Activated T-cell treated with anti-CD3 and anti-CD28 coated beads for 24 hours (primary cell): ENCODE measurements around the gene LMX1A.
A peak's percentile ranks its signal among the peaks of the same experiment; 100 is the strongest.

Experiments used
- DNase-seq: peaks from one replicate; pipeline ENCODE4 v3.0.0-alpha.2; 2020; ENCODE audit warnings: low read depth

LMX1A gene

GRCh38 chr1:165355977-165356811 lies at the start of gene LMX1A:
Gene LMX1A, minus strand, starts transcription at chr1:165356715. Its CDS starts 1,156 bp downstream, at chr1:165355559.
- no peak for DNase-seq

- no peak for DNase-seq
These were observed 47.4 kb upstream of the LMX1A start for GRCh38 chr1:165403835-165404482.

GRCh38 chr1:165402517-165403111 lies 46.1 kb upstream of the LMX1A start:
- no peak for DNase-seq

- DNase-seq: no peak
These were observed 41.4 kb upstream of the LMX1A start for GRCh38 chr1:165397944-165398343.

- DNase-seq: no peak
These were observed 39.4 kb upstream of the LMX1A start for GRCh38 chr1:165395901-165396300.

- DNase-seq: no peak
These were observed 39.0 kb upstream of the LMX1A start for GRCh38 chr1:165395478-165395877.

- peak; percentile 85 for DNase-seq
These were observed 36.4 kb upstream of the LMX1A start for GRCh38 chr1:165392634-165393571.

- DNase-seq: no peak
These were observed 33.1 kb upstream of the LMX1A start for GRCh38 chr1:165389609-165390008.

- DNase-seq: no peak
These were observed 31.4 kb upstream of the LMX1A start for GRCh38 chr1:165387961-165388360.

- DNase-seq: no peak
These were observed 31.0 kb upstream of the LMX1A start for GRCh38 chr1:165387505-165387904.

GRCh38 chr1:165383599-165384405 lies 27.3 kb upstream of the LMX1A start:
- DNase-seq: no peak

- DNase-seq: no peak
These were observed 26.6 kb upstream of the LMX1A start for GRCh38 chr1:165383067-165383466.

GRCh38 chr1:165381745-165382505 lies 25.4 kb upstream of the LMX1A start:
- DNase-seq: no peak

GRCh38 chr1:165376811-165377311 lies 20.3 kb upstream of the LMX1A start:
- DNase-seq: no peak

- DNase-seq: no peak
These were observed 19.7 kb upstream of the LMX1A start for GRCh38 chr1:165376041-165376810.

GRCh38 chr1:165375623-165376022 lies 19.1 kb upstream of the LMX1A start:
- no peak for DNase-seq

- DNase-seq: no peak
These were observed 15.2 kb upstream of the LMX1A start for GRCh38 chr1:165371588-165372225.

GRCh38 chr1:165369255-165369848 lies 12.8 kb upstream of the LMX1A start:
- peak; percentile 32 for DNase-seq
